HG02610 (cell line): ENCODE measurements around the gene RAB11A.

Experiments
- ATAC-seq: cut with Tn5 transposase; IDR thresholded peaks from one replicate; pipeline ENCODE4 v1.9.1; 2021; ENCODE audit warnings: mild to moderate bottlenecking, moderate library complexity; ENCODE audit not compliant: unreplicated experiment

Gene RAB11A

DNA sequence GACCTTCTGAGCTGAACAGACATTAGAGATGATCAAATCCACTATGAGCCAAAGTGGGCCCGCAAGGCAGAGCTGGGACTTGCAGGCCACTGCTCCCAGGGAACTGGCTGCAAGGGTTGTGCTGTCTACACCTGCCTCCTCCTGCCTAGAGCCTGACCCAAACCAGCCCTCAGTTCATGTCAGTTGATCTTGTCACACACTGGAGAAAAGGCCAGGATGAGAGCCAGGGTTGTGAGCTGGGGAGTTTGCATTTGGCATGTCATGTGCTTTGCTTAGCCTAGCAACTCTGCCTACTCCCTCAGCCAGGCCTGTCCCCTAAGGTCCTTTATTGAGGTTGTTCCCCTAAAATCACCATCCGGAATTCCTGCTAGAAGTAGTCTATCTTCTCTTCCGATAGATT lies 67.8 kb downstream of the RAB11A start:
- ATAC-seq = no peak

- no peak for ATAC-seq
Observed at GRCh38 chr15:65937476-65937875, 68.2 kb downstream of the RAB11A start.

DNA sequence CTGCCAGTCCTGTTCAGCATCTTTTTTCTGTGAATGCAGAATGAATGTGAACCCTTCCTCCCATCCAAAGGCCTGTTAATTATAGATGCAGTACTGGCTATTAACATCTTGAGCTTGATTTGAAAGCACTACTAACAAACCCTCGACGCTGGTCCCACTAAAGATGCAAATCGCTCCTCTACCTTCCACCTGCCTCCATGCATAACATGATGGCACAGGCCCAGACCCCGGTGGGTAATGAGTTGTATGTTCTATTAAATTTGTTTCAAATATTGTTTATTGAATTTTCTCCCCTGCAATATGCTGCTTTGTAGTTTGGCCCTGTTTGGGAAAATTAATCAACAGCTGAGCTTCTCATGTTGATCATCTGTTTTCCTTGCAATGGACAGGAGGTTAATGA lies 69.3 kb downstream of the RAB11A start:
- ATAC-seq = no peak

GRCh38 chr15:65939901-65940617 lies 70.8 kb downstream of the RAB11A start:
- no peak for ATAC-seq

- no peak for ATAC-seq
Observed at GRCh38 chr15:65940618-65940909, 71.3 kb downstream of the RAB11A start.
